Stimulated activated CD8-positive, alpha-beta memory T cell treated with anti-CD3 and anti-CD28 coated beads, Interleukin-7, amount 100 ng/mL, for 1 hour (primary cell): ENCODE data around the gene ATP5F1E.
A peak's percentile ranks its signal among the peaks of the same experiment; 100 is the strongest.

Source experiments
- DNase-seq, 2 donors: peaks; one replicate each; pipeline ENCODE4 v3.0.0-alpha.2; 2020; ENCODE audit warnings: low read depth in 2 of 2

Gene ATP5F1E

DNA sequence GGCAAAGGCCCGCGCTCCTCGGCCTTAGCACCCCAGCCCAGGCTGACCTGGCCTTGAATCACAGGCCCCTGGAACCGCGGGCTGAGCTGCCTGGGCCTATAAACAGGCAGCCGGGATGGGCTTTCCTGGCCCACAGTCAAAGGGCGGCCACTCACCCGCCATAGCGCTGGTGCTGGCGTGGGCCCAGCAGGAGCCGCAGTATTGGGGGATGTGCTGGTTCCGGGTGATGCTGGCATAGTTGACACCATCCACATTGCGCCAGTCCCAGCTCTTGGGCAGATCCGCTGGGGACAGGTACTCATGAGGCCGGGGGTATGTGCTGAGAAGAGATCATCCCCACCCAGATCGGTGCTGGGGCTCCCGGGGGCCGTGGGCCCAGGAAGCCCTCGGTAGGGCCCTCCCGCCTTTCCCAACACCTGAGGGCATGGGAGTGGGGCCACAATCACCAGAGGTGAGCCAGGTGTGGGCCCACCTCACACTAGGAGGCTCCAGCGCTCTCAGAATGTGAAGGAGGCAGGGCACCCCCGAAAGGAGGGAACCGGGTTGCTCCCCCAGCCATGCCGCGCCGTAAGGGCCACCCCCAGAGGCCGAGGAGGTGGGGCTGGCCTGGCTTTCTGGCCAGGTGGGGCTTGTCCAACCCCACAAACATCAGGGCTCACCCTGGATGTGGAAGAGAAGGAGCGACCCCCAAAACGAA is 25.8 kb downstream of the ATP5F1E start:
- no peak for DNase-seq

DNA sequence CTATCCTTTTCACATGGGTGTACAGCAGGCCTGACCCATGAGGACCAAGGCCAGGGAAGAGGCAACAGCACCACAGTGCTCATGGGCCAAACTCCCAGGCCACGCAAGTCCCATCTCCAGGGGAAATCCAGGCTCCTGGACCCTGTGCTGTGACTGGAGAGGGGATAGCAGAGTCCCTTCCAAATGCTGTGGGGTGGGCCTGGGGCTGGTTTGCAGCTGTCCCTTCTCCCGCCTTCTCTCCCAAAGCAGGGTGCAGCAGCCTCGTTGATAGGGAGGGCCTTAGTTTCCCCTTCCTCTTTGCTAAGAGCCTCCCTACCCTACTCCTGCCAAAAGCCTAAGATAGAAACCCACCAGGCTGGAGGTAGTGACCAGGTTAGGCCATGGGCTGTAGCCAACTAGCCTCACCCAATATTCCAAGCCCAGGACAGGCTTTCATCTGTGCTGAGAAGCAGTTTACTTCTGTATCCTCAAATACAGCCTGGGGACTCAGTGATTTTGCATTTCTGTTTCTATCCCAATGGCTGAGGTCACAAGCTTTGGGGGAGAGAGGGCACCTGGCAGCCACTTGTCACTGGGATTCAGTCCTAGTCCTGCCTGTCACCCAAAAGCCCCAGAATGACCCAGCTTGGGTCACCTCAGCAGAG is 26.5 kb downstream of the ATP5F1E start:
- no peak for DNase-seq

DNA sequence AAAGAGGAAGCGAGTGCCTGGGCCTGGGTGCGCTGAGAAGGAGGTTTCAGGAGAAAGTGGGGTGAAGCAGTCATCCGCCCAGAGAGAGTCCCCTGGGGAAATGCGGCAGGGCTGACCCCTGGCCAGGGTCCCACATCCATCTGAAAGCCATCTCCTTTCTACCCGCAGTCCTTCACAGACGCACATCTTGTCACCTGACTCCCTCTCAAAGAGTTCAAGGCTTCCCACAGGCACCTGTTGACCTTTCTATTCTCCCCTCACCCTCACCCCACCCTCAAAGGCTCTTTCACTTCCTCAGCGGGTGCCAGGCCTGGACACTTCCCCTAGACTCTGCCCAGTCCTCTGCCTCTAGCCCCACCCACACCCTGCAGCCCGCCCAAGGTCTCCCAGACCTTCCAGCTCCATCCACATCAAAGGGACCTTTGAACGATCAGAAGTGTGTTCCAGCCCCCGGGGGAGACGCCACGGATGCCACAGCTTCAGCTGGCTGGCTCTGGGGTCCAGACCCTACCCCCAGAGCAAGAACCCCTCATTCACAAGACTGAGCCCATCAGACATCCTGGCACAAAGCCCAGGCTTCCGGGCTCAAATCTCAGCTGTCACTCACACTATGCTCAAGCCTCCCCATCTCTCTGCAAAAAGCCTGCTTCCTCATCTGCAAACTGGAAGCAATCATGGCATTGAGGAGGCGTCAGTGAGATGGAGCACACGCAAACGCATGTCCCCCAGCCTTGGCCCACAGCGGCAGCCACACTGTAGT is 27.2 kb downstream of the ATP5F1E start:
- no peak for DNase-seq

DNA sequence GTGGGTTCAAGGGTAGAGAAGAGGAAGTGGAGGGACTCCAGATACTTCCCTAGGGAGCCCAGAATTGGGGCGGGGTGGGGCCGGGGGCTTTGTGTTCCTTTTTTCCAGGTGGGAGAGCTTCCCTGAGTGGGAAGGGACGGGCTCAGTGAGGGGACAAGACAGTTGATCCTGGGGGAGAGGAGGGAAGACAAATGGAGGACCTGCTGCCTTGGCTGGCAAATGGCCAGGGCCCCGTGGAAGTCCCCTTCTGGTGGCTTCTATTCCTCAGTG is 27.7 kb downstream of the ATP5F1E start:
- peak in 1 of 2 donors; percentile 21 for DNase-seq

GRCh38 chr20:59003836-59004492 is 28.2 kb downstream of the ATP5F1E start:
- no peak for DNase-seq

DNA sequence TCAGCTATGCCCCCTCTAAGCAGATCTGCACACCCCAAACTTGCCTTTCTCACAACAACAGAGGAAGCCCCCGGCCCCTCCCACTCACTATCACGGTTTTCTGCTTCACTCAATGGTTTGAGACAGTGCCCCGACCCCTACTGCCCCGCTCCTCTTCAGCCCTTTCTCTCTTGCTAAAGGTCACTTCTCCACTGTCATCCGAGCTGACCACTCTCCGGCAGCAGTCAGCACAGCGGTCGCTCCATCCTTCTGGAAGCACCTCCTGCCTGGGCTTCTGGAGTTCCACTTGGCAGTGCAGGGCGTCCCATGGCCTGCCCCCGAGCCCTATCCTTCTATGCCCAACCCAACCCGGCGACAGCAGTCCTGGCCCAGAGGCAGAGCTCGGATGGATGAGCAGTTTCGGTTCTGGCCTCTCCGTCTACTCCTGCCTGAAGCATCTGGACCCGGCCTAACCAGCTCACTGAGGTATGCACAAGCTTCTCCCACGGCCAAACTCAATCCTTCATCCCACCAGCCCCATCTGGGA is 29.2 kb downstream of the ATP5F1E start:
- DNase-seq: no peak

- no peak for DNase-seq
These were observed 29.7 kb downstream of the ATP5F1E start for GRCh38 chr20:59002388-59002787.

- no peak for DNase-seq
These were observed 30.5 kb downstream of the ATP5F1E start for GRCh38 chr20:59001449-59002171.

GRCh38 chr20:59001068-59001448 is 31.1 kb downstream of the ATP5F1E start:
- no peak for DNase-seq

DNA sequence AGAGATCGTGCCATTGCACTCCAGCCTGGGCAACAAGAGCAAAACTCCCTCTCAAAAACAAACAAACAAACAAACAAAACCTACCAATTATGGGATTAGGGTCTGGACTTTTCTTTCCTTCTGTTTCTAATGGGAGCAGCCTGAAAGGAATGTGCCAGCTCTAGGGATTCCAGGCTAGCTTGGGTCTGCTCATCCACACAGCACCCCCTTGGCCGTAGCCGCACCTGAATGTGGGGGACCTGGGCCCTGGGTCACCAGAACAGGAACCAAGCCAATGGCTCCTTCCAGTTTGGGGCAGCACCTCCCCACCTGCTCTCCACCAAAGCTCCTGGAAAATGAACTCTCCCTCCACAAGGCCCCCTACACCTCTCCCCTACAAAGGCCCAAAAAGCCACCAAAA is 31.8 kb downstream of the ATP5F1E start:
- DNase-seq: no peak

- DNase-seq: no peak
These were observed 33.5 kb downstream of the ATP5F1E start for GRCh38 chr20:58998656-58999055.

- DNase-seq: no peak
These were observed 34.9 kb downstream of the ATP5F1E start for GRCh38 chr20:58997141-58997770.

DNA sequence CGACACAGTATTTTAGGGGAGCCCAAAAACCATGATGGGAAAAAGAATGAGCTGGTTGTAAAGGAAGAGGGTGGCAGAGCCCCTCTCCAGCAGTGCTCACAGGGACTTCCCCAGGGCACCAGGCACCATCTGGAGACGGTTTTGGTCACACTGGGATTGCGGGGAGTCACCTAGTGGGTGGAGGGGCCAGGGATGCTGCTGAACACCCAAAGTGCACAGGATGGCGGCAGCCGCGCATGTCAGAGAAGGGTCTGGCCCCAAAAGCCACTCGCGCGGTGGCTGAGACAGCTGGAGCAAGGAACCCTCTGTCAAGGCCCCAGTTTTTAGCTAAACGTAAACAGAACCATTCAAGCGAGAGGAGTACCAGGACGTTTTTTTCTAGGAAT is 35.9 kb downstream of the ATP5F1E start:
- DNase-seq: no peak

DNA sequence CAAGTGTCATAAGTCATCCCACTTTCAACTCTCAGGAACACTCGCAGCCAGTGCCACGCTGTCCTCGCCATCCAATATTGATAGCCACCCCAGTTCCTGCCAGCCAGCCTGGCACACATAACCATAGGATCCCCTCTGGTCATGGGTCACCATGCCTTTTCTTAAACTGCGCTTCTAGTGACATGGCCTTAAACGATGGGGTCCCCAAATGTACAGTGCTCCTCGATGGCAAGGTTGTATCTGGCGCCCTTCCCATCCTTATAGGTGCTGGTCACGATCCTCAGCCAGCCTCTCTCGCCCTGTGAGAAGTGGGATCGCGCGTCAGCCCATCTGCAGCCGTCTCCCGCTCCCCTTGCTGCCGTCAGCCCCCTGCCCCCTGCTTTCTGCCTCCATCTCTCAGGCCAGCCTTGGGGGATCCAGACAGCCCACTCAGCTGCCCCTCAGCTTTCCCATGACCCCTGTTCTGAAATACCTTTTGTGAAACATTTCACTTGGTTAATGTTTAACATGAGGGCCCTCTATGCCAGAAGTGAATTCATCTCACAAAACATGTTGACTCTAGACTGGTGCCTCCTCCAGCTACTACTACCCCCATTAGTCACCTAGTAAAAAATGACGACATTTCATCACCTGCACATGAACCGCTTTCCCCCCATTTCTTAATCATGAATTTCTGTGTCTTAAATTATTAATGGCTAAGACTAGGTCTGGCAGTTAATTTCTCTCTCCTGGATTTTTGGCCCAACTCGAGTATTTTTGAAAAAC is 36.5 kb downstream of the ATP5F1E start:
- DNase-seq: no peak

- no peak for DNase-seq
These were observed 37.6 kb downstream of the ATP5F1E start for GRCh38 chr20:58994390-58995159.

DNA sequence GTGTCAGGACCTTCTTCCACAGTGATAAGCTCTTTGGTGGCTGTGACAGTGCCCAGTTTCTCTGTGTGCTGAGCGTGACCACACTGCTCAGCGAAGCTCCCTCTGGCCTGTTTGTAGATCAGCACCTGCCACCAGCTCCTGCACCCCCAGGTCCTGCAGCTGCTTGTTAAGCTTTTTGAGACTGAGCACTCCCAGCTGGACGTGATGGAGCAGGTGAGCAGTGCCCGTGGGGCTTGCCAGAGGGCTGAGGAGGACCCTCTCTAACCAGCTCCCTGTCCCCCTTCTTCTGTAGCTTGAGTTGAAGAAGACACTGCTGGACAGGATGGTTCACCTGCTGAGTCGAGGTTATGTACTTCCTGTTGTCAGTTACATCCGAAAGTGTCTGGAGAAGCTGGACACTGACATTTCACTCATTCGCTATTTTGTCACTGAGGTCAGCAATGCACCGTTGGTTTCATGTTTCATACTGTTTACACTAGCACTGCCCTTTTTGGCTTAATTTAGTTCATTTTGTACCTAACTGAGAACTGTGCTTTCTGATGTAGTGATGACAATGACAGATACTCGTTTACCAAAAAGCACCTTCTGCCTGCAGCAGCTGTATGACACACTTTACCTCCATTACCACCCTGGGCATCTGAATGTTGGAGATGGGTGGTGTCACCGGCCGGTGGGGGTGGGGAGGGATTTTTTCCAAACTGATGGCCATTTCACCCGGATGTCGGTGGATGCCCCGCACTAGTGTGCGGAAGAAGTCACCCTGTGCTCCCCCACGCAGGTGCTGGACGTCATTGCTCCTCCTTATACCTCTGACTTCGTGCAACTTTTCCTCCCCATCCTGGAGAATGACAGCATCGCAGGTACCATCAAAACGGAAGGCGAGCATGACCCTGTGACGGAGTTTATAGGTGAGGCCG is 38.5 kb downstream of the ATP5F1E start:
- no peak for DNase-seq

GRCh38 chr20:58992911-58993310 is 39.2 kb downstream of the ATP5F1E start:
- DNase-seq: no peak

GRCh38 chr20:58991715-58992114 is 40.4 kb downstream of the ATP5F1E start:
- no peak for DNase-seq
